Measurements from ENCODE around the gene OVOL2.
A peak's percentile ranks its signal among the peaks of the same experiment; 100 is the strongest.

Gene OVOL2

GRCh38 chr20:18012901-18013300 lies 44.8 kb downstream of the OVOL2 start:
- H3K4me3 ChIP-seq (ENCODE audit: low read depth, low read length) = no peak overlapping the region
- TF ChIP-seq, protein P1, sequence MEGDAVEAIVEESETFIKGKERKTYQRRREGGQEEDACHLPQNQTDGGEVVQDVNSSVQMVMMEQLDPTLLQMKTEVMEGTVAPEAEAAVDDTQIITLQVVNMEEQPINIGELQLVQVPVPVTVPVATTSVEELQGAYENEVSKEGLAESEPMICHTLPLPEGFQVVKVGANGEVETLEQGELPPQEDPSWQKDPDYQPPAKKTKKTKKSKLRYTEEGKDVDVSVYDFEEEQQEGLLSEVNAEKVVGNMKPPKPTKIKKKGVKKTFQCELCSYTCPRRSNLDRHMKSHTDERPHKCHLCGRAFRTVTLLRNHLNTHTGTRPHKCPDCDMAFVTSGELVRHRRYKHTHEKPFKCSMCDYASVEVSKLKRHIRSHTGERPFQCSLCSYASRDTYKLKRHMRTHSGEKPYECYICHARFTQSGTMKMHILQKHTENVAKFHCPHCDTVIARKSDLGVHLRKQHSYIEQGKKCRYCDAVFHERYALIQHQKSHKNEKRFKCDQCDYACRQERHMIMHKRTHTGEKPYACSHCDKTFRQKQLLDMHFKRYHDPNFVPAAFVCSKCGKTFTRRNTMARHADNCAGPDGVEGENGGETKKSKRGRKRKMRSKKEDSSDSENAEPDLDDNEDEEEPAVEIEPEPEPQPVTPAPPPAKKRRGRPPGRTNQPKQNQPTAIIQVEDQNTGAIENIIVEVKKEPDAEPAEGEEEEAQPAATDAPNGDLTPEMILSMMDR (conservative IDR thresholded peaks at IDR 0.05; ENCODE audit: low read depth, low read length) = no peak
- DNase-seq (ENCODE audit: low read depth) = no peak

- TF ChIP-seq, protein P1 (conservative IDR thresholded peaks at IDR 0.05; ENCODE audit: low read depth, low read length) = no peak
- DNase-seq (ENCODE audit: low read depth) = no peak
Observed at GRCh38 chr20:18011951-18012645, 45.6 kb downstream of the OVOL2 start.

DNA sequence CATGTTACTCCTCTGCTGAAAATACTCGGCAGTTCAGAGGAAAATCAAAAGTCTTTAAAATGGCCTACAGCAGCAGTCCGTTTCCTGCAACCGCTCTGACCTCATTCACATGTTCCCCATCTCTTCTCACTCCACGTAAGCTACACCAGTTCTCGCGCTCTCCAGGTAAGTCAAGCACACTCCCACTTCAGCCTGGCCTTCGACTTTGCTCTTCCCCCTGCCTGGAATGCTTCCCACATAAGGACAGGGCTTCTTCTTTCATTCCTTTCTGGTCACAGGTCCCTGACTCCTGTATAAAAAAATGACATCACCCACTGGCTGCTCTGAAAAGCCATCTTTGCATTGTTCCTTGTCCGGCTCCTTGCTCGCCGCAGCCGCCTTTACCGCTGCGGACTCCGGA lies 46.2 kb downstream of the OVOL2 start:
- TF ChIP-seq, protein P1 (conservative IDR thresholded peaks at IDR 0.05; ENCODE audit: low read depth, low read length) = no peak
- DNase-seq (ENCODE audit: low read depth) = no peak
- no peak overlapping the region for H3K4me3 ChIP-seq (ENCODE audit: low read depth, low read length)

More at GRCh38 chr20:18011951-18012645, 45.6 kb downstream of the OVOL2 start:
- no peak overlapping the region for H3K4me3 ChIP-seq (ENCODE audit: low read depth, low read length)

GRCh38 chr20:18009116-18009515 lies 48.6 kb downstream of the OVOL2 start:
- no peak for DNase-seq (ENCODE audit: low read depth)
- TF ChIP-seq, protein P1 (conservative IDR thresholded peaks at IDR 0.05; ENCODE audit: low read depth, low read length) = no peak
- no peak overlapping the region for H3K4me3 ChIP-seq (ENCODE audit: low read depth, low read length)

GRCh38 chr20:18007534-18008292 lies 50.0 kb downstream of the OVOL2 start:
- peak; percentile 31 for DNase-seq (ENCODE audit: low read depth)
- no peak overlapping the region for H3K4me3 ChIP-seq (ENCODE audit: low read depth, low read length)
- TF ChIP-seq, protein P1 (conservative IDR thresholded peaks at IDR 0.05; ENCODE audit: low read depth, low read length) = no peak

- no peak for DNase-seq (ENCODE audit: low read depth)
- H3K4me3 ChIP-seq (ENCODE audit: low read depth, low read length) = no peak overlapping the region
- TF ChIP-seq, protein P1 (conservative IDR thresholded peaks at IDR 0.05; ENCODE audit: low read depth, low read length) = no peak
Observed at GRCh38 chr20:18006684-18007083, 51.0 kb downstream of the OVOL2 start.

Measured in choroid plexus epithelial cell (primary cell).